Ammon's horn (tissue), 1 donor: ENCODE measurements around the gene KCNK3.

ENCODE experiments used
- DNase-seq: peaks from one replicate; pipeline ENCODE4 v3.0.0-alpha.2; 2016; ENCODE audit warnings: low spot score

KCNK3 gene

GRCh38 chr2:26666671-26667070 is 25.9 kb upstream of the KCNK3 start:
- DNase-seq: no peak

GRCh38 chr2:26668041-26668440 is 24.5 kb upstream of the KCNK3 start:
- no peak for DNase-seq

- no peak for DNase-seq
These were observed 23.4 kb upstream of the KCNK3 start for GRCh38 chr2:26668856-26669750.

- no peak for DNase-seq
These were observed 22.4 kb upstream of the KCNK3 start for GRCh38 chr2:26670171-26670570.

GRCh38 chr2:26670931-26671460 is 21.5 kb upstream of the KCNK3 start:
- no peak for DNase-seq

GRCh38 chr2:26671691-26672090 is 20.8 kb upstream of the KCNK3 start:
- no peak for DNase-seq

- no peak for DNase-seq
These were observed 20.3 kb upstream of the KCNK3 start for GRCh38 chr2:26672112-26672817.

- DNase-seq: no peak
These were observed 19.6 kb upstream of the KCNK3 start for GRCh38 chr2:26672818-26673393.

GRCh38 chr2:26674002-26674751 is 18.3 kb upstream of the KCNK3 start:
- DNase-seq: no peak

GRCh38 chr2:26674771-26675170 is 17.8 kb upstream of the KCNK3 start:
- DNase-seq: no peak

GRCh38 chr2:26675651-26676255 is 16.8 kb upstream of the KCNK3 start:
- no peak for DNase-seq

- no peak for DNase-seq
These were observed 14.5 kb upstream of the KCNK3 start for GRCh38 chr2:26678035-26678434.

- DNase-seq: no peak
These were observed 12.7 kb upstream of the KCNK3 start for GRCh38 chr2:26679867-26680266.

GRCh38 chr2:26681656-26682055 is 10.9 kb upstream of the KCNK3 start:
- no peak for DNase-seq

GRCh38 chr2:26682155-26682554 is 10.4 kb upstream of the KCNK3 start:
- DNase-seq: no peak

- DNase-seq: no peak
These were observed 8.9 kb upstream of the KCNK3 start for GRCh38 chr2:26683583-26683982.

- DNase-seq: no peak
These were observed 7.2 kb upstream of the KCNK3 start for GRCh38 chr2:26685341-26685740.

GRCh38 chr2:26685989-26686839 is 6.3 kb upstream of the KCNK3 start:
- no peak for DNase-seq

- no peak for DNase-seq
These were observed 5.2 kb upstream of the KCNK3 start for GRCh38 chr2:26687328-26687727.

GRCh38 chr2:26687801-26688200 is 4.7 kb upstream of the KCNK3 start:
- DNase-seq: no peak

- no peak for DNase-seq
These were observed 1.4 kb upstream of the KCNK3 start for GRCh38 chr2:26691161-26691560.
